Measurements from ENCODE around the gene TMA16.
"Not testable (repeated sequence)": the region's sequence is repeated elsewhere in the genome, so short reads cannot be mapped to it uniquely, and the experiment has no call there.

The TMA16 gene

GRCh38 chr4:163515198-163515597 is 20.7 kb downstream of the TMA16 start:
- no peak for DNase-seq (ENCODE audit: low spot score)

DNA sequence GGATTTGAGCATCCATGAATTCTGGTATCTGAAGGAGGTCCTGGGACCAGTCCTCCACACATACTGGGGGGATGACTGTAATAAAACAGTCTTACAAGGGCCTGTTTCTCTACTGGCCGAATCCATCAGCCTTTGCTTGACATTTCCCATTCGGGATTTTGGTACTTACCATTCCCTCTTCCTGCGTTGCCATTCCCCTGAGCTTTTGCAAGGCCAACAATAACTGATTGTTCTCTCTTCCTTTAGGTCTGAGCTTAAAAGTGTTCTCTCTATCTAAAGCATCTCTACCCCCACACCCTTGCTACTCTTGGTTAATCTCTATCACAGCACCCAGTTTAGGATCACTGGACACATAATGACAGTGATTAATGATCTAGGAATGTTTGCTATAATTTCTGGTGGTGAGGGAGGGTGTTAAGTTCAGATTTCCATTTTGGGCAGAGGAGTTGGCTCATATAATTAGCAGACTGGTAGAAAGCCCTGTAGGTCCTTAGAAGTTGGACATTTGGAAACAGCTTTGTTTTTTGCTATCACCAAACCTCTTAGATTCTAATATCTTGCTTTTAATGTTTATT is 29.4 kb downstream of the TMA16 start:
- no peak for DNase-seq (ENCODE audit: low spot score)

DNA sequence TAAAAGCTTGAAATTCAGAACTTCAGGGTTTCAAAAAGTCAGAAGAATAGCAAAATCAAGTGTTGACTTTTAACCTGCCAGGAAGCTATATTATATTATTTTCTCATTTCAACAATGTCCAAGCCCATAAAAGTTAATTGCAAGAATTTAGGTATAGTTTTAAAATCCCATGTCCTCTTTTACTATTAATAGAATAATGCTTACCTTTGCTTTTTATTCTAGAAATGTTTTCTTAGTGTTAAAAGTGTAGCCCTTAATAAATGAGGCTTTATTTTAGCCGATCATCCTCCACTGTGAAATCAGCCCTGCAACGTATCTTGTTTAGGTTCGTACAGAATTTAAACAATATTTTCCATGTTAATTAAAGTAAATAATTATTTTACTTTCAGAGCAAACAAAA is 31.5 kb downstream of the TMA16 start:
- no peak for DNase-seq (ENCODE audit: low spot score)

DNA sequence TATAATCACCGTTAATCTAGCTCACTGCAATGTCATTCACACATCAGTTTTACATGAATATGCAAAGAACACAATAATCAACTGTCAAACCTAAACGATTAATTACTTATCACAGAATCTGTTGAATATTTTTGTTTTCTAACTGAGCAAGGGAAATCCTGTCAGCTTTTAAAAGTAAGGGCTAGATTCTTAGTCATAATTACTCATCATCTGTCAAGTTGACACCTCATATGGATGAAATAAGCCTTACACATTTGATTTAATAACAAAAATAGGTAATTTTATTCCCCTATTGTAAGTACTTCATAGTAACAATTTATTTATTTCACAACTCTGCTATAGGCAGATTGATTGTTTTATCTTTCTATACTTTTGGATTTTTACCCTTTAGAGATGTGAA is 32.7 kb downstream of the TMA16 start:
- no peak for DNase-seq (ENCODE audit: low spot score)

DNA sequence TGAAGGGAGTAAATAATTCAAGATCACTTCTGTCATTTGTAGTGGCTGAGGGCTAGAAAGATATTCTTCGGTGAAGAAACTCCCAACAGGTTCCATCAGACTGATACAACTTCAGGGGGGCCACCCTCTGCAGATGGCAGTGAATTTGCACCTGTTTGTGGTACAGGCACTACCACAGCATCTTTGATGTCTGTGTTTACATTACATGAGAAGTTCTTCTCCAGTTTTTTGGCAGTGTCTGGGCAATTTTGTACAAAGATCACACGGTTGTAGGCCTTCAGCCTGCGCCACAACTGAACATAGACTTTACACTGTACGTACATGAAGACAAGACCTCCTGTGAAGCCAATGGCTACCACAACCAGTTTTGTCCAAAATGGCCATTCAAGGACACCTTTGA is 34.2 kb downstream of the TMA16 start:
- DNase-seq (ENCODE audit: low spot score): no peak

DNA sequence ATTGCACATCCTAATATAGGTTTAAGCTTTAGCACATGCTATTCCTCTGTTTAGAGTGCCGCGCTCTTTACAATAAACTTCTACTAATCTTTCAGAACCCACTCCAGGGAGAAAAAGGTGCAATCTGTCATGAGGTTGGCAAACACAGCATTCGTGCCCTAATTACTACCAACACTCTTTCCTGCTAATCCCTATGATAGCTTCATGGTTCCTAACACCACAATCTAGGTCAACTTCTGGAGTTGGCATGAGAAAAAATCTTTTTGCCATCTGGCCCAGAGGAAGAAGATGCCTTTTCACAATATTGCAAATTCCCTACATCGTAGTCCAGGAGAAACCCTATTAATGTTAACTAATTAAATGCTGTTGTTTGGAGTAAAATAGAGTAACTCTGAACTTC is 39.6 kb downstream of the TMA16 start:
- no peak for DNase-seq (ENCODE audit: low spot score)

DNA sequence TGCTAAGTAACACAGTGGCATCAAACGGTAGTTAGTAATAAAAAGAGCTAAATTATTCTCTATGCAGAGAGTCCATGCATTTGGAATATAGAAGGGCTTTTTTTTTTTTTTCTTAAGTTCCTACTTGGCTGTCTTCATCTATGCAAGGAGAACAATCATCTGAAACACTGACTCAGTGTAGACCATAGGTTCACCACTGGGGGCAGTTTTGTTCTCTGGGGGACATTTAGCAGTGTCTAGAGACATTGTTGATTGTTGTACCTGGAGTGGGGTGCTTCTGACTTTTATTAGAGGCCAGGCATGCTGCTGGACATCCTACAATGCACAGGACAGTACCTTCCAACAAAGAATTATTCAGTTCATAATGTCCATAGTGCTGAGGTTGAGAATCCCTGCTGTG is 41.2 kb downstream of the TMA16 start:
- no peak for DNase-seq (ENCODE audit: low spot score)

- DNase-seq (ENCODE audit: low spot score): no peak
These were observed 41.6 kb downstream of the TMA16 start for GRCh38 chr4:163536091-163536490.

- no peak for DNase-seq (ENCODE audit: low spot score)
These were observed 42.6 kb downstream of the TMA16 start for GRCh38 chr4:163537114-163537513.

DNA sequence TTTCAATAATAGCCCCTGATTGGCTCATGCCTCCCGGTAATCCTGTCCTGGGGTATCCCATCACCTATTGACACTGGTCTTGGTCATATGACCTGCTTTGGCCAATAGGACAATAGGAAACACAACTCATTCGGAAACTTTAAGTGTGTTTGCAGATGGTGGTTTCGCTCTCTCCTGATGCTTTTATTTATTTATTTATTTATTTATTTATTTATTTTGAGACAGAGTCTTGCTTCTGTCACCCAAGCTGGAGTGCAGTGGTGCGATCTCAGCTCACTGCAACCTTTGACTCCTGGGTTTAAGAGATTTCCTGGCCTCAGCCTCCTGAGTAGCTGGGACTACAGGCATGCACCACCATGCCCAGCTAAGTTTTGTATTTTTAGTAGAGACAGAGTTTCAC is 44.3 kb downstream of the TMA16 start:
- not testable (repeated sequence) for DNase-seq (ENCODE audit: low spot score)

DNA sequence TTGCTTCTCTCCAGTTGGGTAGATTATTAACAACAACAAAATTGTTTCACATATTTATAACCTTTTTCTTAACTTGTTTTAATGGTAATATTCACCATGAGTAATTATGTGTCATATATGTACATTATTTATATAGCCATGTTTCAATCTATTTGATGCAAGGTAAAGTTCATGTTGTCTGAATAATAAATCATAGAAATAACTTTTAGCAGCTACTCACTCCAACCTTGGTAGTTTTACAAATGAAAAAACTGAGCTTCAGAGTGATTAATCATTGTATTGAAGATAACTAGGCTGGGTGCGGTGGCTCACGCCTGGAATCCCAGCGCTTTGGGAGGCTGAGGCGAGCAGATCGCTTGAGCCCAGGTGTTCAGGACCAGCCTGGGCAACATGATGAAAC is 46.0 kb downstream of the TMA16 start:
- DNase-seq (ENCODE audit: low spot score): no peak

DNA sequence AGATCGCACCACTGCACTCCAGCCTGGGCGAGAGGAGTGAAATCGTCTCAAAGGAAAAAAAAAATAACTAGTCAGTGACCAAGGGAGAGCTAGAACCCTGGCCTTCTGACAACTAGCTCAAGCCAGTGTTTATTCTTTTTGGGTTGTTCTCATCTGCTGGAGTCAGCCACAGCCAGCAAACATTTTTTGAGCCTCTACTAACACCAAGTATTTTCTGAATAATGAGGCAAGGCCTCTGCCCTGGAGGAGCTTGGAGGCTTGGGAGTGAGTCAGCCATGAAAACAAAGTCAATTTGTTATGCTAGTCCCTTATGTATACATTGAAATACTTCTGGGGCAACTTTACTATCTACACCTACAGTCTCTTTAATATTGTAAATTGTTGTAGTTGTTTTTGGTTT is 46.5 kb downstream of the TMA16 start:
- peak; percentile 56 for DNase-seq (ENCODE audit: low spot score)

GRCh38 chr4:163542275-163542674 is 47.8 kb downstream of the TMA16 start:
- no peak for DNase-seq (ENCODE audit: low spot score)

GRCh38 chr4:163544407-163545038 is 50.0 kb downstream of the TMA16 start:
- DNase-seq (ENCODE audit: low spot score): peak; percentile 55

DNA sequence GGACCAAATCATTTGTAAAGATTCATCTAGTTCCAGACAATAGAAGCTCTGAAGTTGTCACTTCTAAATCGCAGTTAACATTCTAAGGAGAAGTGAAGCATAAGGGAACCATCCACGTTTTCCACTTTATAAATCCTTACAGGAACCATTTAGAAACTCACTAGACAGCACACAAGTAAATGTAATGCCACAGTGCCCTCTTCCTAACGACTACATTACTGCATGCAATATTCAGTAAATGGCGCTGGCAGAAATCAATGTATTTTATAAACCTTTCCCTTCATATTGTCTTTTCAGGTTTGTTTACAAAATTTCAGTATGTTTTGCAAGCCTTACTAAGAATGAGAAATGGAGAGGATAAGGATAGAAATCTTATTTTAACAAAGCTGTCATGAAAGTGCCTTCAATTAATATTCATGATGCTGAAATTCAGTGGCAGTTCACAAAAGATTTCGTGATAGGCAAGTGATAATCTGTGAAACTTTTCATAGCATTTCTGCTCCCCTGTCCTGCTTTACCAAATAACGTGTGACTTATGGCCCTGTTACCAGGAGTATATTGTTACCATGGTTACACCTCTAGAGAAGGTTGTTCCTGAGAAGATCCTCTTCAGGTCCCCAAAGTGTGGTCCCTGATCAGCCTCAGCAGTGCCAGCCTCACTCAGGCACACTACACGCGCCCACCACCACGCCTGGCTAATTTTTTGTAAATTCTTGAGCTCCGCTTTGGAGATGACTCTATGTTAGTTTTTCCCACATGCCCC is 54.2 kb downstream of the TMA16 start:
- DNase-seq (ENCODE audit: low spot score): peak; percentile 36

DNA sequence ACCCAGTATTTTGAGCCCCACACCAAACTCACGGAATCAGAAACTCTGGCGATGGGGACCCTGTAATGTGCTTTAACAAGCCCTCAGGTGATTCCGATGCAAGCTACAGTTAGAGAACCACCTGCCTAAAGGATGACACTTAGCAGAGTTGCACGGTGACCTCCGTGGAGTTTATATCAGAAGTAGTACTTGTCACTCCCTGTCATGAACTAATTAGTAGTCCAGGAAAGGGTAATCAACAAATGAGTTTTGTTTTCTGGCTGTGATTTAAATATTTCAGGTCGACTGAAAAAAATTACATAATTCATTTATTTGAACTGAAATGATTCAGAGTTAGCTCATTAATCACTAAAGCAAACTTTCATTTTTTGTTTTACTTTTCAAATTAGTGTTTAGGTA is 56.4 kb downstream of the TMA16 start:
- no peak for DNase-seq (ENCODE audit: low spot score)

GRCh38 chr4:163553146-163553545 is 58.7 kb downstream of the TMA16 start:
- no peak for DNase-seq (ENCODE audit: low spot score)

DNA sequence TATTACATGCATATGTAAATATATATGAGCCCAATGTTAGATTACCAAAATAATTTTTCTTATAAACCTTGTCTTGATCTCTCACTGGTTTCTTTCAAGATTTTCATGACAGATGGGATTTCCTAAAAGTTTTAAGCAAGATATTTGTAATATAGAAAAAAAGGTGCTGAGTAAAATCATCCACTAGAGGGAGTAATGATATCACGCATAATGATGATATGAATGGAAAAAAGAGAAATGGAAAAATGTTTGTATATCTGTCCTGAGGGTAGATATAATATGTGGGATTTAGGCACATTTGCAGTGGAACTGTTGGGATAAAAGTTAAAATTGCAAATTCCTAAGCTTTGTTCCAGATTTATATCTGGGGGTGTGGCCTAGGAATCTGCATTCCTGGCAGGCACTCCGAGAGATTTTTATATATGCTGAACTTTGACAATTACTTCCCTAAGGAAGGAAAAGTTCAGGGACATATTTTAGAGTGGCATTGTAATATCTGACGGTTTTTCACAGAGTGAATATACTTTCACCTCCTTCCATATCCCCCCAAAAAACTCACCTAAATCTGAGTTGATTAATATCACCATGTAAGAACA is 60.5 kb downstream of the TMA16 start:
- DNase-seq (ENCODE audit: low spot score): peak; percentile 24

DNA sequence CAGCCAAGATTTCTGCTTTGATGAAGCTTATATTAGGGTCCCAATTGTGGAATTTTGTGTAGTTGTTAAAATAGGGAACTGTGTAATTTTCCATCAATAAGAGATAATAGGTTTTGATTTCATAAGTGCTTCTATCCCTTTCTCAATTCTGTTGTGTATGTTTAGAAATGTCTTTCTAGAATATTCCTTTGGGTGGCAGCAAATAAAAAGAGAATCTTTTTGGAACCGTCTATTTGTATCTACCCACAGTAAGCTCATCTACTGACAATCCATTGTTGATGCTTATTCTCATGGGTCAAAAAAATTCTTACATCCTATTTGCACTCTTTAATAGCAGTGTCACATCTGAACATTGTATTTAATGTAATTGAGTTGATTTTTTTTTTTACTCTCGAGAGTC is 61.7 kb downstream of the TMA16 start:
- no peak for DNase-seq (ENCODE audit: low spot score)

DNA sequence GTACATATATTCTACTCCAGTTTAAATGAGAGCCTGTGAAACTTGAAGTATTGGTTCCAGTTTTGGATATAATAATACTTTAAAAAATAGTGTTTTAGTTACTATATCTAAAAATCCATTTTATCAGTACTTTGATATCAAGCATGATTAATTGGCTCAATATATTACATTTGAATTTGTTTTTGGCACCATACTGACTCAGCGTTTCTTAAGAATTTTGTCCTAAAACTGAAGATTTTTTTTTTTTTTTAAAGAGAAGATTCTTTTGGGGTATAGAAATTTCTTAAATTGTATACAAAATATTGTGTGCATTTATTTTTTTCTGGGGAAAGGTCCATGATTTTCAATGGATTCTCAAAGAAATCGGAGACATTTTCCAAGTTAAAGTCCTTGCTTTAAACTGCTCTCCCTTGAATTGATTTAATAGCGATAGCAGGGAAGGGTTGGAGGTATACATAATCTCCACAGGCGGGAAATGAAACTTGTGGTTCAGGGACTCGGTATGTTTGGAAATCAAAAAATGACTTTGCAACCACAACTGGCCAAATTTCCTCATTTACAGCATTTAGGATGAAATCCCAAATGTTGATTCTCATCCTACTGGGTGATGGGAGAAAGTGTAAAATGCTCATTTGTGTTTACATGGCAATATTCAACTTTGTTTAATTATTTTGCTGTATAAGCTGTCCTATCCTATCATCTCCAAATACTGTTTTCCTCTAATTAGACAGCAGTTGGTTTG is 62.3 kb downstream of the TMA16 start:
- DNase-seq (ENCODE audit: low spot score): no peak

DNA sequence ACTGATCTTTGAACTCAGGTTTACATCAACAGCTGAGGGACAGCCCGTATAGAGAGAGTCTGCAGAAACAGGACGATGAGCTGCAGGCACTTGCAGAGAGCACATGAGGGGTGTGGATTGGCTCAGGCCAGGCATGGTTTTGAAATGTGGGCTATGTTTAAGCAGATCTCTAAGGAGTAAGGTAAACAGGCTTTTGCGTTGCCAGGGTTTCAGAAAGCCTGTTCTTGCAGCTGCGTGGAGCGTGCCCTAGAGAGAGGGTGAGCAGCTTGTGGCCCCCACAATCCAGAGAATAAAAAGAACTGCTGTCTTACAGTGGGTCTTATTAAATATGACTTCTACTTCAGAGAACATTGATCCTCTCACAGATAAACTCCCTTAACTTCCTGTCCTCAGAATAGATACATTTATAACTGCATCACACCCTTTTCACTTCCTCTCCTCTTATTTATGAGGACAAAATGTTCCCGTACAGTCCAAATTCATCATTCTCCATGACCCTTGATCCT is 64.1 kb downstream of the TMA16 start:
- no peak for DNase-seq (ENCODE audit: low spot score)

DNA sequence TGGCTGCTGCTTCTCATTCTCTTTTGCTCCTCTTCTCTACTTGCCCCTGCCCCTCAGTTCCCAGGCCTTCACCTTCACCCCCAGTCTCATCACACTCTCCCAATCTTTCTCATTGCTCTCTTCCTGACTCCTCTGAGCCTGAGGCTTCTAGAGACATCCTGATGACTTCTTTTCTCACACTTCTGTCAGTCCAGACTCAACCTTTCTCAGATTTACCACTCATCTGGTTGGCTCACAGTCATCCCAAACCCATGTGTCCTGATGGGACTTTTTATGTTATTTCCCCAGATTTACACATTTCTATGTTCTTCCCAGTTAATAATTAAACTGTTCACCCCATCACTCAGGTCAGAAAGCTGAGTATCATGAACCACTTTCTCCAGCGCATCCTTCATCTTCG is 68.0 kb downstream of the TMA16 start:
- DNase-seq (ENCODE audit: low spot score): no peak

Measured in hepatic stellate cell (primary cell).